GM21737 (cell line): ENCODE results near the gene RABGEF1.
"Not testable (repeated sequence)": the region's sequence is repeated elsewhere in the genome, so short reads cannot be mapped to it uniquely, and the experiment has no call there.

ENCODE experiments used
- ATAC-seq: cut with Tn5 transposase; IDR thresholded peaks from one replicate; pipeline ENCODE4 v1.9.1; 2021; ENCODE audit warnings: mild to moderate bottlenecking, moderate library complexity; ENCODE audit not compliant: unreplicated experiment

Gene RABGEF1

DNA sequence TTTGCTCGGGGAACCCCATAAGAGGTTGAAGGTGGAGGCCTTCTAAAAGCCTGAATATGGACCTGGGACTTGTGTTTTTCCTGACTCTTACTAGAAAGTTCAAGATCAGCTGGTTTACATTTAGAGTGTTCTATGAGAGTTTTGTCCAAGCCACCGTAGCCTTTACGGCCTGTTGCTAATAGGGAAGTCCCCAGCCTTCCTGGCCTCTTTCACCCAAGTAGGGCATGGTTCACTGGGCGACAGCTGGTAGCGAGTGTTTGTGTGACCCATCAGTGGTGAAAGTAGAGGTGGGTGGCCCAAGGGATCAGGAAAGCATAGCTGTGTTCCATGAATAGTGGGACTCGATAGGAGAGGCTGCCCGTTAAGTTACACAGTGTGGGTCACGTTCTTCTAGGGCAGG lies 60.1 kb downstream of the RABGEF1 start:
- no peak for ATAC-seq

- no peak for ATAC-seq
Observed at GRCh38 chr7:66804001-66804400, 63.5 kb downstream of the RABGEF1 start.

GRCh38 chr7:66807736-66808135 lies 67.2 kb downstream of the RABGEF1 start:
- no peak for ATAC-seq

GRCh38 chr7:66810716-66811115 lies 70.2 kb downstream of the RABGEF1 start:
- no peak for ATAC-seq

- not testable (repeated sequence) for ATAC-seq
Observed at GRCh38 chr7:66815186-66815875, 74.8 kb downstream of the RABGEF1 start.

- no peak for ATAC-seq
Observed at GRCh38 chr7:66815951-66816350, 75.4 kb downstream of the RABGEF1 start.

- not testable (repeated sequence) for ATAC-seq
Observed at GRCh38 chr7:66816658-66817057, 76.1 kb downstream of the RABGEF1 start.

- not testable (repeated sequence) for ATAC-seq
Observed at GRCh38 chr7:66817208-66817795, 76.8 kb downstream of the RABGEF1 start.

DNA sequence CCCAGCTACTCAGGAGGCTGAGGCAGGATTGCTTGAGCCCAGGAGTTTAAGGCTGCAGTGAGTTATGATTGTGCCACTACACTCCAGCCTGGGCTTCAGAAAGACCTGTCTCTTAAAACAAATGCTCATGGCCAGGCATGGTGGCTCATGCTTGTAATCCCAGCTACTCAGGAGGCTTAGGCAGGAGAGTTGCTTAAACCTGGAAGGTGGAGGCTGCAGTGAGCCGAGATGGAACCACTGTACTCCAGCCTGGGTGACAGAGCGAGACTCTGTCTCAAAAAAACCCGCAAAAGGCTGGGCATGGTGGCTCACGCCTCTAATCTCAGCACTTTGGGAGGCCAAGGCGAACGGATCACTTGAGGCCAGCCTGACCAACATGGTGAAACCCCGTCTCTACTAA lies 77.4 kb downstream of the RABGEF1 start:
- ATAC-seq: not testable (repeated sequence)

- ATAC-seq: no peak
Observed at GRCh38 chr7:66824041-66824440, 83.5 kb downstream of the RABGEF1 start.

- not testable (repeated sequence) for ATAC-seq
Observed at GRCh38 chr7:66825538-66825937, 85.0 kb downstream of the RABGEF1 start.

- no peak for ATAC-seq
Observed at GRCh38 chr7:66826649-66827048, 86.1 kb downstream of the RABGEF1 start.

GRCh38 chr7:66830976-66831375 lies 90.4 kb downstream of the RABGEF1 start:
- ATAC-seq: not testable (repeated sequence)

- no peak for ATAC-seq
Observed at GRCh38 chr7:66832531-66833351, 92.2 kb downstream of the RABGEF1 start.

GRCh38 chr7:66837007-66837406 lies 96.5 kb downstream of the RABGEF1 start:
- ATAC-seq: no peak

DNA sequence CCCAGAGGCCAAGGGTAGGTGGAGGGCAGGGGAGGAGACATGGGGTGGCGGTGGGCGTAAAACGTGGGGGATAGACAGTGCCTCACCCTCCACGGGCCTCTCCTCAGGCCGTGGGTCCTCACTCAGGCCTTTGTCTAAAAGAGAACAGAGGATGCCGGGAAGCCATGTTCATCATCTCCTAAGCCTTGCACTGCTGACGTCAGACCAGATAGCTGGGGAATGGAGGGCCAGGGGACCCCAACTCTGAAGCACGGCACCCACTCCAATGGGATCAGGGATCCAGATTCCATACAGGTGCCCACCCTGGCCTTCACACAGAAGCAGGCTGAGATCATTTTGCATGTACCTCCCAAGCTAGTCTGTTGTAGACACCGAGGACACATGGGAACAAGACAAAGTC lies 97.1 kb downstream of the RABGEF1 start:
- no peak for ATAC-seq

GRCh38 chr7:66839814-66840213 lies 99.3 kb downstream of the RABGEF1 start:
- no peak for ATAC-seq

DNA sequence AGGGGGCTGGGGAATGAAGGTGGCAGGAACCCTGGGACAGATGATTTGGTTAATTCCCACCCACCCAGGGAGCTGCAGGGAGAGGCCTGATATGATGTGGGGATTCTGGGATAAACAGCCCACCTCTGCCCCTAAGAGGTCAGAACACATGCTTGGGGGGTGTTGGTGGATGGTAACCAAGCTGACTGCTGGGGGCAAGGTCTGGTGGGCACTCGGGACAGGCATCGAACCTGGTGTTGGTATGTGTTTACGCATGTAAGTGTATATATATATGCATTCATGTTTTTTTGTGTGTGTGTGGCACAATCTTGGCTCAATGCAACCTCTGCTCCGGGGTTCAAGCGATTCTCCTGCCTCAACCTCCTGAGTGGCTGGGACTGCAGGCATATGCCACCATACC lies 99.8 kb downstream of the RABGEF1 start:
- no peak for ATAC-seq

DNA sequence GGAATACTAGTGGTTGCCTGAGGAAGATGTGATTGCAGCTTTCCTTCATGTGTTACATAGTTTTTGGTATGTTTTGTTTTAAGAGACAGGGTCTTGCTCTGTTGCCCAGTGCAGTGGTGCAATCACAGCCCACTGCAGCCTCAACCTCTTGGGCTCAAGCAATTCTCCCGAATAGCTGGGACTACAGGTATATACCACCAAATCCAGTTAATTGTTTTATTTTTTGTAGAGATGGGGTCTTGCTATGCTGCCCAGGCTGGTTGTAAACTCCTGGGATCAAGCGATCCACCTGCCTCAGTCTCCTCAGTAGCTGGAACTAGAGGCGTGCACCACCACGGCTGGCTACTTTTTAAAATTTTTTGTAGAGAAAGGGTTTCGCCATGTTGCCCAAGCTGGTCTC lies 101.4 kb downstream of the RABGEF1 start:
- no peak for ATAC-seq

- ATAC-seq: not testable (repeated sequence)
Observed at GRCh38 chr7:66843492-66843891, 103.0 kb downstream of the RABGEF1 start.

- peak; percentile 95 for ATAC-seq
Observed at GRCh38 chr7:66844552-66845378, 104.2 kb downstream of the RABGEF1 start.
